HFFc6 (cell line): ENCODE measurements around the gene MON1A. TPM values are rescaled to one million over a fixed set of nuclear protein-coding genes. Genes with fewer than 3 reads are reported as not detected.

Experiments used
- DNase-seq: peaks from one replicate; pipeline ENCODE4 v3.0.0-alpha.2; 2018
- H3K27ac Mint-ChIP-seq: 2 replicates; pipeline ENCODE4 v1.8.0; 2020; ENCODE audit warnings: mild to moderate bottlenecking, mixed read lengths
- H3K27me3 Mint-ChIP-seq: 2 replicates; pipeline ENCODE4 v1.8.0; 2021; ENCODE audit warnings: mild to moderate bottlenecking, moderate library complexity, mixed read lengths; ENCODE audit not compliant: insufficient read depth
- H3K36me3 Mint-ChIP-seq: 2 replicates; pipeline ENCODE4 v1.8.0; 2021; ENCODE audit warnings: low read depth, mixed read lengths
- H3K4me1 Mint-ChIP-seq: 2 replicates; pipeline ENCODE4 v1.8.0; 2020; ENCODE audit warnings: low read depth, mixed read lengths
- H3K4me3 Mint-ChIP-seq: 2 replicates; pipeline ENCODE4 v1.8.0; 2020; ENCODE audit warnings: mild to moderate bottlenecking, moderate library complexity, mixed read lengths
- H3K9me3 Mint-ChIP-seq: 2 replicates; pipeline ENCODE4 v1.8.0; 2020; ENCODE audit warnings: mild to moderate bottlenecking, mixed read lengths
- CTCF ChIP-seq: fragments of 200-600 bp; sonication (generic); IDR thresholded peaks from 2 replicates; pipeline ENCODE4 v1.5.0; 2021; ENCODE audit warnings: antibody characterized with exemption, mild to moderate bottlenecking
- total RNA-seq, 6 experiments: library from RNA; stranded (reverse); fragmentation: NEBNext Ultra II Directional; extraction: Animal tissue kit (Norgen Biotek cat#: 25700); gene quantifications; 2 replicates in 1 of 6; 3 replicates in 5 of 6; pipeline ENCODE4 v1.2.3, GENCODE V29; 2021

MON1A gene
- total RNA-seq, 6 experiments from 2014 or later = 13.6 to 20.3 (median 15.7) TPM

GRCh38 chr3:49873623-49874022 lies 56.0 kb downstream of the MON1A start:
- no peaks in the 10 kb centered on the region for H3K9me3 Mint-ChIP-seq
- no peak overlapping the region for H3K27ac Mint-ChIP-seq
- no peak for DNase-seq
- no peaks in the 10 kb centered on the region for H3K4me1 Mint-ChIP-seq
- peaks cover 37% of the 10 kb centered on the region for H3K27me3 Mint-ChIP-seq
- H3K36me3 Mint-ChIP-seq = no peaks in the 10 kb centered on the region
- no peak overlapping the region for H3K4me3 Mint-ChIP-seq
- TF ChIP-seq CTCF = no peak

DNA sequence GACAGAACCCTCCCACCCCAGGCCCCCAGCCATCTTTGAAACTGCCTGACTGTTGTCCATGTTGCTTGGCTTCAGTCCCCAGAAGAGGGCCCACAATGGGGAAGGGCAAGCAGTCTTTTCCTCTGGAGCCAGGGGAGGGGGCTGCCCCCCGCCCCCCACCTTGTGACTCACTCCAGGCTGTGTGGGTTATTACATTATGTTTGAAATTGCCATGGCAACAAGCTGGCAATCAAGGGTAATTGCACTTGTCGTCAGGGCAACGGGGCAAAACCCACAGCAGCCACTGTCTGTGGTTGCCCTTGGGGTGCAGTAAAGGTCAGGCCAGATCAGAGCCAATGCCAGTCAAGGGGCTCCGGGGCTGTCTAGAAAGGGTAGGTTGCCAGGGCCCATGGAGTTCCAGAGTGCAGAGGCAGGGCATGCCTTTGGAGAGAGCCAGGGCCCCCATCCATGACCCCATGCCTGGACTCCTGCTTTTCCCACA lies 56.8 kb downstream of the MON1A start:
- H3K36me3 Mint-ChIP-seq = no peaks in the 10 kb centered on the region
- TF ChIP-seq CTCF = no peak
- no peak overlapping the region for H3K27ac Mint-ChIP-seq
- H3K4me1 Mint-ChIP-seq = no peaks in the 10 kb centered on the region
- no peak for DNase-seq
- peaks cover 38% of the 10 kb centered on the region for H3K27me3 Mint-ChIP-seq
- H3K9me3 Mint-ChIP-seq = no peaks in the 10 kb centered on the region
- no peak overlapping the region for H3K4me3 Mint-ChIP-seq

- Mint-ChIP-seq H3K27me3 (peaks cover 39% of the 10 kb centered on the region), H3K36me3 (no peaks in the 10 kb centered on the region), H3K4me3 (no peak overlapping the region), H3K9me3 (no peaks in the 10 kb centered on the region), H3K27ac (no peak overlapping the region), H3K4me1 (no peaks in the 10 kb centered on the region)
- no peak for DNase-seq
- no peak for TF ChIP-seq CTCF
Observed at GRCh38 chr3:49871531-49872153, 58.0 kb downstream of the MON1A start.

DNA sequence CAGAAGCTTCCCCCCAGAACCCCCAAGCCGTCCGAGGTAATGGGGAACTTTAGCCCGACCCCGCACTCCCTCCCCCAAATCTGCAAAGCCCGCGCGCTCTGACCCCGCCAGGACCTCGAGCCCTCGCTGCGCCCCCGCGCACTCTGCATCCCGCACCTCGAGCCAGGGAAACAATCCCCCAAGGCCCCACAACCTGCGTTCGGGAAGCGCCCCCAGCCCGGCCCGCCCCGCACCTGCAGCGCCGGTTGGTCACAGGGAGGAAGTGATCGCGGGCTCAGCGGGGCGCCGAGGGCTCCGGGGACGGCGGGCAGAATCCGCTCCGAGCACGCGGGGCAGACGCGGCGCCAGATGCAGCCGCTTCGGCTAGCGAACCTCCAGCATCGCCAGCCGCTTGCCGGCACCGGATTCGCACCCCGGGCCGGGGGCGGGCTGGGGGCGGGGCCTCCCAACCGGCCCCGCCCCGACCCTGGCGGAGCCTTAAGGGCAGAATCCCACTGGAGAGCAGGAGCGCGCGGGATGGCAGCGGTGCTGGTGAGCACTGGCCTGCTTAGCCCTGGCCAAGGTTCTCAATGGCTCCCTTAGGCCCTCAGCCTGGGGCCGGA lies 60.0 kb downstream of the MON1A start, which contains the start of gene CAMKV:
Gene CAMKV, minus strand, starts transcription at position 382 of the 602 bp plus-strand sequence. CDS start 7,518 bp downstream, outside the sequence.
- no peaks in the 10 kb centered on the region for H3K9me3 Mint-ChIP-seq
- H3K27me3 Mint-ChIP-seq = peaks cover 36% of the 10 kb centered on the region
- no peaks in the 10 kb centered on the region for H3K36me3 Mint-ChIP-seq
- no peak for DNase-seq
- no peak within 1 kb of the TSS for H3K27ac Mint-ChIP-seq
- TF ChIP-seq CTCF = no peak
- no peak within 1 kb of the TSS for H3K4me3 Mint-ChIP-seq
- H3K4me1 Mint-ChIP-seq = no peaks in the 10 kb centered on the region

DNA sequence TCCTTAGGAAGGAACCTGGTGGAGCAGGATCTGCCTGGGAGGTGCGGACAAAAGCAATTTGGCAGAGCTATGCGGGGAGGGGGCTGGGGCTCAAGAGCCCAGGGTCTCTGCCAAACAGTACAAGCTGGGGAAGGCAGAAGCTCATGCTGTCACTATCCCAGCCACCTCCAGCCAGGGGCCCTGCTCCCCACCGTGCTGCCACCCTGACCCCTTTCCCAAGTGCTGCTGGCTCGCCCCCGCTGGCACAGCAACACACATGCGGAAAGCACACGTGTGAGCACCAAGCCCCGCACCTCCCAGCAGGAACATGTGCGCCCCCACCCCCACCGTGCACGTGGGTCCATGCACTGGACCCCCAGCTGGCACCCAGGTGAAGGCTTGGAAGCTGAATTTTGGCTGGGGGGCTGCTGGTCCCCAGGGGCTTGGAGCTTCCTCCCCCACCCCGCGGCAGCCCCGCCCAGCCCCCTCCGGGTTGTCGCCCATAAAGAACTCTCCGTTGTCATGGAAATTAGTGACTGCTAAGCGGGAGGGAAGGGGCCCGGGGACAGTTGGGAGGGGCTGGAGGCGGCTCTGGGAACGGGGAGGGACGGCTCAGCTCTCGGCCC lies 60.6 kb downstream of the MON1A start:
- no peak overlapping the region for H3K4me3 Mint-ChIP-seq
- no peaks in the 10 kb centered on the region for H3K36me3 Mint-ChIP-seq
- DNase-seq = no peak
- H3K4me1 Mint-ChIP-seq = no peaks in the 10 kb centered on the region
- TF ChIP-seq CTCF = no peak
- no peaks in the 10 kb centered on the region for H3K9me3 Mint-ChIP-seq
- H3K27ac Mint-ChIP-seq = no peak overlapping the region
- peaks cover 33% of the 10 kb centered on the region for H3K27me3 Mint-ChIP-seq
